ENCODE measurements around the gene PCGF3. TPM values are rescaled to one million over a fixed set of nuclear protein-coding genes. Genes with fewer than 3 reads are reported as not detected.

PCGF3 gene
- total and polyA plus RNA-seq, 2 donors from 2014 or later, result 21.7 to 59.6 TPM

GRCh38 chr4:722851-723360, 17.3 kb downstream of the PCGF3 start:
- H3K4me3 ChIP-seq (ENCODE audit: low read length in 3 of 3), result no peak overlapping the region
- no peaks in the 10 kb centered on the region for H3K36me3 ChIP-seq (ENCODE audit: control insufficient read depth in 2 of 3, insufficient read depth in 3 of 3, low read length in 3 of 3)
- intact Hi-C loops (cut with DNase I), result no loop called here
- H3K9ac ChIP-seq (ENCODE audit: low read length in 3 of 3), result no peak overlapping the region
- DNase-seq (no peak), FAIRE-seq (no peak)
- H3K27me3 ChIP-seq (ENCODE audit: control insufficient read depth, insufficient read depth, low read length), result no peaks in the 10 kb centered on the region
- H3K27ac ChIP-seq (ENCODE audit: low read depth in 2 of 2, low read length in 2 of 2), result no peak overlapping the region
- no peaks in the 10 kb centered on the region for H3K9me3 ChIP-seq (ENCODE audit: control insufficient read depth in 2 of 3, insufficient read depth in 1 of 3, low read length in 3 of 3)
- TF ChIP-seq, protein P1, sequence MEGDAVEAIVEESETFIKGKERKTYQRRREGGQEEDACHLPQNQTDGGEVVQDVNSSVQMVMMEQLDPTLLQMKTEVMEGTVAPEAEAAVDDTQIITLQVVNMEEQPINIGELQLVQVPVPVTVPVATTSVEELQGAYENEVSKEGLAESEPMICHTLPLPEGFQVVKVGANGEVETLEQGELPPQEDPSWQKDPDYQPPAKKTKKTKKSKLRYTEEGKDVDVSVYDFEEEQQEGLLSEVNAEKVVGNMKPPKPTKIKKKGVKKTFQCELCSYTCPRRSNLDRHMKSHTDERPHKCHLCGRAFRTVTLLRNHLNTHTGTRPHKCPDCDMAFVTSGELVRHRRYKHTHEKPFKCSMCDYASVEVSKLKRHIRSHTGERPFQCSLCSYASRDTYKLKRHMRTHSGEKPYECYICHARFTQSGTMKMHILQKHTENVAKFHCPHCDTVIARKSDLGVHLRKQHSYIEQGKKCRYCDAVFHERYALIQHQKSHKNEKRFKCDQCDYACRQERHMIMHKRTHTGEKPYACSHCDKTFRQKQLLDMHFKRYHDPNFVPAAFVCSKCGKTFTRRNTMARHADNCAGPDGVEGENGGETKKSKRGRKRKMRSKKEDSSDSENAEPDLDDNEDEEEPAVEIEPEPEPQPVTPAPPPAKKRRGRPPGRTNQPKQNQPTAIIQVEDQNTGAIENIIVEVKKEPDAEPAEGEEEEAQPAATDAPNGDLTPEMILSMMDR (IDR thresholded peaks at IDR 0.05; ENCODE audit: borderline replicate concordance, extremely low read depth, insufficient read depth), result no peak
- peaks cover 0 to 24% (median 3%) of the 10 kb centered on the region in 3 donors for H3K4me1 ChIP-seq (ENCODE audit: control insufficient read depth in 2 of 3, insufficient read depth in 2 of 3, low read depth in 1 of 3, low read length in 3 of 3)

- intact Hi-C loops (cut with DNase I), result no loop called here
- Histone ChIP-seq H3K4me1 (ENCODE audit: control insufficient read depth in 2 of 3, insufficient read depth in 2 of 3, low read depth in 1 of 3, low read length in 3 of 3) (peaks cover 0 to 23% (median 3%) of the 10 kb centered on the region in 3 donors), H3K27me3 (ENCODE audit: control insufficient read depth, insufficient read depth, low read length) (no peaks in the 10 kb centered on the region), H3K36me3 (ENCODE audit: control insufficient read depth in 2 of 3, insufficient read depth in 3 of 3, low read length in 3 of 3) (no peaks in the 10 kb centered on the region), H3K4me3 (ENCODE audit: low read length in 3 of 3) (no peak overlapping the region), H3K9me3 (ENCODE audit: control insufficient read depth in 2 of 3, insufficient read depth in 1 of 3, low read length in 3 of 3) (no peaks in the 10 kb centered on the region), H3K9ac (ENCODE audit: low read length in 3 of 3) (no peak overlapping the region), H3K27ac (ENCODE audit: low read depth in 2 of 2, low read length in 2 of 2) (no peak overlapping the region)
- FAIRE-seq, result no peak
- DNase-seq, result peak in 1 of 5 donors; percentile 44
- TF ChIP-seq, protein P1 (IDR thresholded peaks at IDR 0.05; ENCODE audit: borderline replicate concordance, extremely low read depth, insufficient read depth), result no peak
These were observed 18.3 kb downstream of the PCGF3 start for GRCh38 chr4:723751-724530.

GRCh38 chr4:725391-726234, 20.0 kb downstream of the PCGF3 start:
- no peak for DNase-seq
- intact Hi-C loops (cut with DNase I), result no loop called here
- Histone ChIP-seq H3K4me1 (ENCODE audit: control insufficient read depth in 2 of 3, insufficient read depth in 2 of 3, low read depth in 1 of 3, low read length in 3 of 3) (peaks cover 0 to 23% (median 3%) of the 10 kb centered on the region in 3 donors), H3K36me3 (ENCODE audit: control insufficient read depth in 2 of 3, insufficient read depth in 3 of 3, low read length in 3 of 3) (no peaks in the 10 kb centered on the region), H3K9ac (ENCODE audit: low read length in 3 of 3) (no peak overlapping the region), H3K9me3 (ENCODE audit: control insufficient read depth in 2 of 3, insufficient read depth in 1 of 3, low read length in 3 of 3) (no peaks in the 10 kb centered on the region), H3K4me3 (ENCODE audit: low read length in 3 of 3) (no peak overlapping the region), H3K27me3 (ENCODE audit: control insufficient read depth, insufficient read depth, low read length) (no peaks in the 10 kb centered on the region), H3K27ac (ENCODE audit: low read depth in 2 of 2, low read length in 2 of 2) (no peak overlapping the region)
- FAIRE-seq, result no peak
- TF ChIP-seq, protein P1 (IDR thresholded peaks at IDR 0.05; ENCODE audit: borderline replicate concordance, extremely low read depth, insufficient read depth), result no peak

All from kidney (tissue), 14 donors.